ENCODE data around the gene SLC35C1. TPM values are rescaled to one million over a fixed set of nuclear protein-coding genes. Genes with fewer than 3 reads are reported as not detected.

The SLC35C1 gene
- total and polyA plus RNA-seq, 2 of the 8 experiments (the other 6 are each of a cell fraction or from before 2014, with no cell fraction given) = 4.6 to 10.6 TPM

DNA sequence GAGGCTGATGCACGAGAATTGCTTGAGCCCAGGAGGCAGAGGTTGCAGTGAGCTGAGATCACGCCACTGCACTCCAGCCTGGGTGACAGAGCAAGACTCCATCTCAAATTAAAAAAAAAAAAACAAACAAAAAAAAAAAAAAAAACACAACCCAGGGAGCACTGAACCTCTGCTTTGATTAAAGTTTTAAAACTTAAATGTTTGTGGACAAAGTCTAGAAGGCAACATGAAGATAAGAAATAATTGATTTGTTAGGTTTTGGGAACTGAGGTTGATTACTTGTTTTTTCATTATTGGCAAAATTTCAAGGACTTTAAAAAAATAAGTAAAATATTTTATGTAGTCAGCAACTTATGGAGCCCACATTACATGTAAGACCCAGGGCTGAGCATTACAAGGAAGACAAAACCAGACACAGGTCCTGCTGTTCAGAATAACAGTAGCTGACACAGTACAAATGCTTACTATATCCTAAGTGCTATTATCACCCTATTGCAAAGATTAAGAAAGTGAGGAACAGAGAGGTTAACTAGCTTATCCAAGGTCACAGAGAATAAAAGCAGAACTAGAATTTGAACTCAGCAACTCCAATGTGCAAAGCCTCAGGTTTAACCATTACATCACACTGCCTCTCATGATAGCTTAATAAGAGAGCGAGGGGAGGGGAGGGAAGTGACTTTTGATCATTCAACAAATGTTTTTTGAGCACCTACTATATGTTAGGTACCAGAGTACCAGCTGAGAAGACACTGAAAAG is 40.1 kb downstream of the SLC35C1 start:
- no peak overlapping the region for H2AFZ ChIP-seq (ENCODE audit: low read length)
- 78% methylated on average over 3 of the region's 3 CpGs; no CpG with 5 or more reads in 1 of the 2 experiments for WGBS, 2 experiments (ENCODE audit: extremely low coverage in 1 of 2, insufficient coverage in 1 of 2, insufficient read length in 1 of 2, insufficient replicate concordance in 2 of 2, low coverage in 1 of 2, low lambda C conversion rate in 2 of 2, missing lambda C conversion rate in 1 of 2)
- no peak overlapping the region for H3K27ac ChIP-seq (ENCODE audit: low read depth, low read length)
- no peak overlapping the region for H2BK20ac ChIP-seq (ENCODE audit: low read length)
- no peak overlapping the region for H3K9ac ChIP-seq (replicated peaks in 1 of 4; ENCODE audit: extremely low read depth in 1 of 4, low read depth in 3 of 4, low read length in 3 of 4)
- H3K4me1 ChIP-seq (replicated peaks in 1 of 4; ENCODE audit: control insufficient read depth in 3 of 4, insufficient read depth in 4 of 4, low read length in 3 of 4) = peaks cover 0 to 8% (median 5%) of the 10 kb centered on the region in 4 experiments; a peak in 5 of 7 replicates
- H4K20me1 ChIP-seq (replicated peaks in 1 of 2; ENCODE audit: control insufficient read depth in 1 of 2, insufficient read depth in 2 of 2, low read length in 2 of 2) = peaks cover 0 to 5% of the 10 kb centered on the region in 2 experiments
- ChIA-PET CTCF (ENCODE audit: partially characterized antibody) (interaction anchor here (0.8 to 6.3 kb wide), 6 partner anchors 12 to 398 kb away, joined by 3 to 50 read pairs (median 10); no protein-coding TSS in a partner anchor), POLR2A (ENCODE audit: partially characterized antibody) (no interaction called here)
- no peak overlapping the region for H3K18ac ChIP-seq (ENCODE audit: extremely low read depth, low read length)
- no peak for FAIRE-seq
- 0 out of 4 replicates have a peak, but pooled peaks cover 0 to 5% of the 10 kb centered on the region in 2 experiments for H3K79me2 ChIP-seq (ENCODE audit: control insufficient read depth in 1 of 2, insufficient read depth in 2 of 2, low read length in 2 of 2)
- peaks cover 2% of the 10 kb centered on the region; the same call in 1 of the 2 replicates for H3K23me2 ChIP-seq (ENCODE audit: low read depth, low read length)
- no peaks in the 10 kb centered on the region for H3K36me3 ChIP-seq (ENCODE audit: control insufficient read depth in 2 of 4, insufficient read depth in 4 of 4, low read length in 3 of 4)
- H4K5ac ChIP-seq (ENCODE audit: insufficient read length, low read depth, low read length) = no peak overlapping the region
- H2BK15ac ChIP-seq (ENCODE audit: low read length) = no peak overlapping the region
- no peak overlapping the region for H2BK12ac ChIP-seq (ENCODE audit: low read depth, low read length)
- no peak for DNase-seq (ENCODE audit: low read depth in 1 of 2, low spot score in 2 of 2)
- no peak overlapping the region for H2BK120ac ChIP-seq (replicated peaks; ENCODE audit: low read depth, low read length)
- no peaks in the 10 kb centered on the region; the same call in 1 of the 2 replicates for H3K79me1 ChIP-seq (ENCODE audit: low read depth, low read length)
- H3K4me2 ChIP-seq (ENCODE audit: insufficient read depth in 1 of 2, low read depth in 2 of 2, low read length in 2 of 2) = no peak overlapping the region
- no peak overlapping the region for H4K8ac ChIP-seq (ENCODE audit: extremely low read depth, insufficient read depth, low read length)
- H3K9me3 ChIP-seq (ENCODE audit: insufficient read depth in 2 of 2, low read depth in 1 of 2, low read length in 1 of 2) = no peaks in the 10 kb centered on the region
- no peak overlapping the region for H4K91ac ChIP-seq (replicated peaks; ENCODE audit: insufficient read length, low read length)
- no peak overlapping the region for H2BK5ac ChIP-seq (ENCODE audit: low read depth, low read length)
- no peak overlapping the region for H3K14ac ChIP-seq (ENCODE audit: insufficient read length)
- no peak overlapping the region for H3K23ac ChIP-seq (ENCODE audit: insufficient read length)
- H3K27me3 ChIP-seq (replicated peaks in 1 of 4; ENCODE audit: control insufficient read depth in 3 of 4, extremely low read depth in 1 of 4, insufficient read depth in 3 of 4, low read length in 3 of 4) = peaks cover 5 to 25% (median 12%) of the 10 kb centered on the region in 4 experiments; a peak in 6 of 7 replicates
- H3K4me3 ChIP-seq (ENCODE audit: extremely low read depth in 1 of 4, insufficient read depth in 2 of 4, low read depth in 3 of 4, low read length in 4 of 4) = no peak overlapping the region
- H3K4ac ChIP-seq (replicated peaks; ENCODE audit: insufficient read length, low read depth, low read length) = no peak overlapping the region
- H2AK5ac ChIP-seq (ENCODE audit: low read depth, low read length) = no peak overlapping the region
- H3K56ac ChIP-seq (replicated peaks; ENCODE audit: insufficient read length, low read depth, low read length) = no peak overlapping the region
- TF ChIP-seq NRF1 (IDR thresholded peaks at IDR 0.05; ENCODE audit: low read depth, low read length) (no peak), HDAC2 (IDR thresholded peaks at IDR 0.05; ENCODE audit: borderline replicate concordance in 1 of 2, low read depth in 2 of 2, low read length in 2 of 2) (no peak), CEBPB (IDR thresholded peaks at IDR 0.05; ENCODE audit: low read depth, low read length) (no peak), RNF2 (IDR thresholded peaks at IDR 0.05; ENCODE audit: borderline replicate concordance, low read depth, low read length, missing control alignments, poor library complexity, severe bottlenecking) (no peak), KDM5A (IDR thresholded peaks at IDR 0.05; ENCODE audit: low read length) (no peak), GABPA (IDR thresholded peaks at IDR 0.05; ENCODE audit: borderline replicate concordance, insufficient read depth, low read length) (no peak), BACH1 (IDR thresholded peaks at IDR 0.05; ENCODE audit: low read length) (no peak), JUND (IDR thresholded peaks at IDR 0.05; ENCODE audit: low read length) (no peak), HDAC6 (IDR thresholded peaks at IDR 0.05; ENCODE audit: low read depth, low read length) (no peak), BRCA1 (IDR thresholded peaks at IDR 0.05; ENCODE audit: low read depth, low read length) (no peak), SAP30 (IDR thresholded peaks at IDR 0.05; ENCODE audit: insufficient read depth, insufficient replicate concordance, low read length) (no peak), POLR2A (IDR thresholded peaks at IDR 0.05; ENCODE audit: control extremely low read depth in 1 of 2, low read depth in 2 of 2, low read length in 2 of 2) (no peak), CHD1 (IDR thresholded peaks at IDR 0.05; ENCODE audit: low read depth, low read length) (no peak)

Data from H1 (cell line).